ENCODE measurements around the gene CENPC. TPM values are rescaled to one million over a fixed set of nuclear protein-coding genes. Genes with fewer than 3 reads are reported as not detected.

CENPC gene
- total and polyA plus RNA-seq, 2 donors (not counting 1 experiment from before 2014, with no cell fraction given), result 11.7 to 67.0 TPM

GRCh38 chr4:67584496-67584895, 39.2 kb upstream of the CENPC start:
- peak overlapping the region; percentile 11 for H3K27ac Mint-ChIP-seq
- POLR2A ChIA-PET, result no interaction called here
- H3K9me3 Mint-ChIP-seq (ENCODE audit: insufficient read depth), result no peaks in the 10 kb centered on the region
- H3K27ac ChIP-seq (ENCODE audit: low read length in 2 of 2), result peak overlapping the region in 1 of 2 donors; percentile 55
- ATAC-seq (ENCODE audit: low read depth), result no peak
- peaks cover 69% of the 10 kb centered on the region for H3K79me2 ChIP-seq (ENCODE audit: control insufficient read depth, insufficient read depth, low read length)
- intact Hi-C loops (cut with micrococcal nuclease), result no loop called here
- H3K27me3 ChIP-seq (replicated peaks in 1 of 4; ENCODE audit: control extremely low read depth in 1 of 4, control insufficient read depth in 3 of 4, insufficient read depth in 4 of 4, low read length in 3 of 4), result no peaks in the 10 kb centered on the region
- DNase-seq, result no peak
- H4K20me1 ChIP-seq (ENCODE audit: control insufficient read depth, insufficient read depth, low read length, poor library complexity, severe bottlenecking), result no peaks in the 10 kb centered on the region
- H3K27me3 Mint-ChIP-seq, result no peaks in the 10 kb centered on the region
- H3K4me1 Mint-ChIP-seq, result peaks cover 37% of the 10 kb centered on the region
- H3K4me3 ChIP-seq (ENCODE audit: control extremely low read depth in 1 of 5, extremely low read depth in 1 of 5, insufficient read depth in 1 of 5, low read depth in 2 of 5, low read length in 4 of 5), result no peak overlapping the region
- H3K4me1 ChIP-seq (ENCODE audit: control insufficient read depth in 2 of 2, insufficient read depth in 2 of 2, low read length in 2 of 2), result peaks cover 20 to 27% of the 10 kb centered on the region in 2 donors
- H2AFZ ChIP-seq (ENCODE audit: insufficient read depth, low read depth, low read length, poor library complexity, severe bottlenecking), result no peak overlapping the region
- no peaks in the 10 kb centered on the region for H3K9me3 ChIP-seq (ENCODE audit: control extremely low read depth in 1 of 3, control insufficient read depth in 2 of 3, insufficient read depth in 1 of 3, low read length in 2 of 3)
- TF ChIP-seq EZH2 (IDR thresholded peaks at IDR 0.05; ENCODE audit: borderline replicate concordance, insufficient read depth, low read depth, low read length, poor library complexity, severe bottlenecking) (no peak), CTCF (IDR thresholded peaks at IDR 0.05) (no peak)
- H3K9ac ChIP-seq (ENCODE audit: low read length), result no peak overlapping the region
- H3K4me2 ChIP-seq (replicated peaks; ENCODE audit: low read depth, low read length, poor library complexity, severe bottlenecking), result no peak overlapping the region
- H3K36me3 ChIP-seq (replicated peaks in 1 of 2; ENCODE audit: control extremely low read depth in 1 of 2, control insufficient read depth in 1 of 2, extremely low read depth in 1 of 2, insufficient read depth in 2 of 2, low read length in 1 of 2), result peaks cover 10 to 44% of the 10 kb centered on the region in 2 experiments
- CTCF ChIA-PET, result no interaction called here
- H3K4me3 Mint-ChIP-seq, result no peak overlapping the region

DNA sequence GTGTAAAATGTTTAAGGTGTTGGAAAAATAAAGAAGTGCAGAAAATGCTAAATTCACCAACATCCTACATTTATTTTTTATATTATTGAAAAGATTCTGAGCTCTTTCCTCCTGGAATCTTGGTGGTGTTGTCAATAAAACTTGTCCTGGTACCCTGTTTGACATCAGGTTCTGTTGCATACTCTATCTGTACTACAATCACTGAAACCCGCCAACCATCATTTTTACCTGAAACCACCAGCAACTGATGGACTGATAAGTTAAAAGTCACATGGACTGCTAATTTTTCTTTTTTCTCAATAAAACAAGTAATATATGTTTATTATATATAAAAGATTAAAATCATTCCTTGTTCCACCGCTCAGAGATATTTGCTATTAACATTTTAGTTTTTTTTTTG, 36.6 kb upstream of the CENPC start:
- Mint-ChIP-seq H3K4me1 (peaks cover 45% of the 10 kb centered on the region), H3K4me3 (peak overlapping the region; percentile 32), H3K9me3 (ENCODE audit: insufficient read depth) (no peaks in the 10 kb centered on the region), H3K27ac (peak overlapping the region; percentile 66), H3K27me3 (no peaks in the 10 kb centered on the region)
- Histone ChIP-seq H3K9me3 (ENCODE audit: control extremely low read depth in 1 of 3, control insufficient read depth in 2 of 3, insufficient read depth in 1 of 3, low read length in 2 of 3) (no peaks in the 10 kb centered on the region), H3K27ac (ENCODE audit: low read length in 2 of 2) (peak overlapping the region; percentile 76 to 89), H3K9ac (ENCODE audit: low read length) (peak overlapping the region; percentile 54), H3K36me3 (replicated peaks in 1 of 2; ENCODE audit: control extremely low read depth in 1 of 2, control insufficient read depth in 1 of 2, extremely low read depth in 1 of 2, insufficient read depth in 2 of 2, low read length in 1 of 2) (peaks cover 19 to 62% of the 10 kb centered on the region in 2 experiments), H2AFZ (ENCODE audit: insufficient read depth, low read depth, low read length, poor library complexity, severe bottlenecking) (no peak overlapping the region), H4K20me1 (ENCODE audit: control insufficient read depth, insufficient read depth, low read length, poor library complexity, severe bottlenecking) (no peaks in the 10 kb centered on the region), H3K4me3 (ENCODE audit: control extremely low read depth in 1 of 5, extremely low read depth in 1 of 5, insufficient read depth in 1 of 5, low read depth in 2 of 5, low read length in 4 of 5) (peak overlapping the region in 1 of 5 experiments; percentile 34), H3K4me1 (ENCODE audit: control insufficient read depth in 2 of 2, insufficient read depth in 2 of 2, low read length in 2 of 2) (peaks cover 27 to 38% of the 10 kb centered on the region in 2 donors), H3K27me3 (replicated peaks in 1 of 4; ENCODE audit: control extremely low read depth in 1 of 4, control insufficient read depth in 3 of 4, insufficient read depth in 4 of 4, low read length in 3 of 4) (no peaks in the 10 kb centered on the region), H3K4me2 (replicated peaks; ENCODE audit: low read depth, low read length, poor library complexity, severe bottlenecking) (peak overlapping the region; percentile 70), H3K79me2 (ENCODE audit: control insufficient read depth, insufficient read depth, low read length) (peaks cover 70% of the 10 kb centered on the region)
- no CpG with 5 or more reads among the region's 2 CpGs for WGBS (ENCODE audit: insufficient coverage)
- ATAC-seq (ENCODE audit: low read depth) (no peak), DNase-seq (no peak)
- intact Hi-C loops (cut with micrococcal nuclease), result no loop called here
- CTCF ChIA-PET, result interaction anchor here (0.6 to 2.0 kb wide), 5 partner anchors 10 to 321 kb away, joined by 3 to 7 read pairs (median 4); no protein-coding TSS in a partner anchor
- no peak for TF ChIP-seq CTCF (IDR thresholded peaks at IDR 0.05)
- POLR2A ChIA-PET, result interaction anchor here (0.6 kb wide), 1 partner anchor 99 kb away, joined by 3 read pairs; no protein-coding TSS in a partner anchor

Measured in B cell (primary cell).